Spleen (tissue), 7 donors: ENCODE measurements around the gene USP54.

Source experiments
- POLR2A ChIP-seq, 3 donors: fragments of 450-650 bp; IDR thresholded peaks; one replicate each; pipeline ENCODE4 v1.5.1; 2017; ENCODE audit warnings: antibody characterized with exemption in 3 of 3, mild to moderate bottlenecking in 1 of 3
- POLR2AphosphoS5 ChIP-seq, 3 donors: sonication (generic); formaldehyde crosslinking; IDR thresholded peaks; one replicate each; pipeline ENCODE4 v1.5.1; 2017; ENCODE audit warnings: antibody characterized with exemption in 3 of 3
- TF ChIP-seq, protein P1 (sequence below), 11 experiments: fragments of 200-600 bp in 7 of 11; fragments of 450-650 bp in 4 of 11; sonication (generic) in 4 of 11; IDR thresholded peaks in 8 of 11; conservative IDR thresholded peaks in 3 of 11; 1 replicate in 7 of 11; 2 replicates in 4 of 11; pipeline versions ENCODE4 v1.4.0 to v1.8.0; 2016 to 2021; ENCODE audit warnings: antibody characterized with exemption in 11 of 11, inconsistent platforms in 4 of 11, mild to moderate bottlenecking in 1 of 11
- donor health status: DM: no; HTN: no; CAD: no; lungs with moderate emphysema.
- donor health status: DM: no; HTN: no; CAD: no.
- donor health status: DM: no; HTN: no; CAD: no.

- TF ChIP-seq, protein P1, sequence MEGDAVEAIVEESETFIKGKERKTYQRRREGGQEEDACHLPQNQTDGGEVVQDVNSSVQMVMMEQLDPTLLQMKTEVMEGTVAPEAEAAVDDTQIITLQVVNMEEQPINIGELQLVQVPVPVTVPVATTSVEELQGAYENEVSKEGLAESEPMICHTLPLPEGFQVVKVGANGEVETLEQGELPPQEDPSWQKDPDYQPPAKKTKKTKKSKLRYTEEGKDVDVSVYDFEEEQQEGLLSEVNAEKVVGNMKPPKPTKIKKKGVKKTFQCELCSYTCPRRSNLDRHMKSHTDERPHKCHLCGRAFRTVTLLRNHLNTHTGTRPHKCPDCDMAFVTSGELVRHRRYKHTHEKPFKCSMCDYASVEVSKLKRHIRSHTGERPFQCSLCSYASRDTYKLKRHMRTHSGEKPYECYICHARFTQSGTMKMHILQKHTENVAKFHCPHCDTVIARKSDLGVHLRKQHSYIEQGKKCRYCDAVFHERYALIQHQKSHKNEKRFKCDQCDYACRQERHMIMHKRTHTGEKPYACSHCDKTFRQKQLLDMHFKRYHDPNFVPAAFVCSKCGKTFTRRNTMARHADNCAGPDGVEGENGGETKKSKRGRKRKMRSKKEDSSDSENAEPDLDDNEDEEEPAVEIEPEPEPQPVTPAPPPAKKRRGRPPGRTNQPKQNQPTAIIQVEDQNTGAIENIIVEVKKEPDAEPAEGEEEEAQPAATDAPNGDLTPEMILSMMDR (IDR thresholded peaks at IDR 0.05 in 8 of 11, conservative IDR thresholded peaks at IDR 0.05 in 3 of 11): no peak
- TF ChIP-seq POLR2AphosphoS5 (IDR thresholded peaks at IDR 0.05) (no peak), POLR2A (IDR thresholded peaks at IDR 0.05) (no peak)
Observed at GRCh38 chr10:73552819-73553715, 38.1 kb downstream of the USP54 start.
